Measurements from ENCODE around the gene CTRB1.
"Not testable (repeated sequence)": the region's sequence is repeated elsewhere in the genome, so short reads cannot be mapped to it uniquely, and the experiment has no call there.

The CTRB1 gene

GRCh38 chr16:75203096-75203495, 15.7 kb upstream of the CTRB1 start:
- H3K4me3 ChIP-seq (ENCODE audit: low read length) = no peak overlapping the region
- no peak for DNase-seq (ENCODE audit: low read depth, low spot score)

- H3K4me3 ChIP-seq (ENCODE audit: low read length) = no peak overlapping the region
- DNase-seq (ENCODE audit: low read depth, low spot score) = no peak
Observed at GRCh38 chr16:75203667-75204409, 14.9 kb upstream of the CTRB1 start.

GRCh38 chr16:75204410-75204758, 14.4 kb upstream of the CTRB1 start:
- DNase-seq (ENCODE audit: low read depth, low spot score) = no peak
- H3K4me3 ChIP-seq (ENCODE audit: low read length) = no peak overlapping the region

GRCh38 chr16:75204905-75205304, 13.9 kb upstream of the CTRB1 start:
- not testable (repeated sequence) for H3K4me3 ChIP-seq (ENCODE audit: low read length); DNase-seq (ENCODE audit: low read depth, low spot score)

GRCh38 chr16:75205438-75205837, 13.3 kb upstream of the CTRB1 start:
- not testable (repeated sequence) for H3K4me3 ChIP-seq (ENCODE audit: low read length); DNase-seq (ENCODE audit: low read depth, low spot score)

GRCh38 chr16:75205961-75206748, 12.6 kb upstream of the CTRB1 start:
- DNase-seq (ENCODE audit: low read depth, low spot score); H3K4me3 ChIP-seq (ENCODE audit: low read length): not testable (repeated sequence)

GRCh38 chr16:75206749-75207451, 11.9 kb upstream of the CTRB1 start, which contains the start of gene CTRB2:
Gene CTRB2, minus strand, starts transcription at chr16:75207161. Its CDS starts 20 bp downstream, at chr16:75207141.
- no peak within 1 kb of the TSS for H3K4me3 ChIP-seq (ENCODE audit: low read length)

GRCh38 chr16:75207831-75208230, 11.0 kb upstream of the CTRB1 start:
- no peak overlapping the region for H3K4me3 ChIP-seq (ENCODE audit: low read length)
- DNase-seq (ENCODE audit: low read depth, low spot score) = no peak

More at GRCh38 chr16:75206749-75207451, 11.9 kb upstream of the CTRB1 start, which contains the start of gene CTRB2:
- DNase-seq (ENCODE audit: low read depth, low spot score) = no peak

- H3K4me3 ChIP-seq (ENCODE audit: low read length) = no peak overlapping the region
- DNase-seq (ENCODE audit: low read depth, low spot score) = no peak
Observed at GRCh38 chr16:75208242-75208825, 10.5 kb upstream of the CTRB1 start.

GRCh38 chr16:75208861-75209505, 9.8 kb upstream of the CTRB1 start:
- no peak for DNase-seq (ENCODE audit: low read depth, low spot score)
- no peak overlapping the region for H3K4me3 ChIP-seq (ENCODE audit: low read length)

GRCh38 chr16:75209514-75209913, 9.3 kb upstream of the CTRB1 start:
- DNase-seq (ENCODE audit: low read depth, low spot score); H3K4me3 ChIP-seq (ENCODE audit: low read length): not testable (repeated sequence)

- H3K4me3 ChIP-seq (ENCODE audit: low read length) = no peak overlapping the region
- DNase-seq (ENCODE audit: low read depth, low spot score) = no peak
Observed at GRCh38 chr16:75209944-75210343, 8.8 kb upstream of the CTRB1 start.

GRCh38 chr16:75211286-75211685, 7.5 kb upstream of the CTRB1 start:
- not testable (repeated sequence) for DNase-seq (ENCODE audit: low read depth, low spot score); H3K4me3 ChIP-seq (ENCODE audit: low read length)

- no peak for DNase-seq (ENCODE audit: low read depth, low spot score)
- no peak overlapping the region for H3K4me3 ChIP-seq (ENCODE audit: low read length)
Observed at GRCh38 chr16:75216127-75216526, 2.7 kb upstream of the CTRB1 start.

GRCh38 chr16:75216576-75216975, 2.2 kb upstream of the CTRB1 start:
- no peak for DNase-seq (ENCODE audit: low read depth, low spot score)
- H3K4me3 ChIP-seq (ENCODE audit: low read length) = no peak overlapping the region

GRCh38 chr16:75217389-75217851, 1.4 kb upstream of the CTRB1 start:
- H3K4me3 ChIP-seq (ENCODE audit: low read length) = no peak overlapping the region
- no peak for DNase-seq (ENCODE audit: low read depth, low spot score)

- no peak for DNase-seq (ENCODE audit: low read depth, low spot score)
- H3K4me3 ChIP-seq (ENCODE audit: low read length) = no peak overlapping the region
Observed at GRCh38 chr16:75219088-75219487, 300 bp downstream of the CTRB1 start.

GRCh38 chr16:75219838-75220237, 1.1 kb downstream of the CTRB1 start:
- no peak overlapping the region for H3K4me3 ChIP-seq (ENCODE audit: low read length)
- DNase-seq (ENCODE audit: low read depth, low spot score) = no peak

GRCh38 chr16:75222271-75222783, 3.5 kb downstream of the CTRB1 start:
- no peak for DNase-seq (ENCODE audit: low read depth, low spot score)
- H3K4me3 ChIP-seq (ENCODE audit: low read length) = no peak overlapping the region
